Stimulated activated memory B cell treated with anti-CD40 and anti-IgM and Interleukin-4, amounts not matched to agents 10 μg/mL and 1 μg/mL and 100 μg/mL, for 72 hours (primary cell): ENCODE measurements around the gene FOXK1.

Experiments
- ATAC-seq: fragments of 150-1000 bp; cut with Tn5 transposase; 2 replicates; pipeline ENCODE4 v1.10.0; 2021
- H3K27ac Mint-ChIP-seq: one replicate; pipeline ENCODE4 v1.8.0; 2022; ENCODE audit warnings: mild to moderate bottlenecking, mixed read lengths
- H3K27me3 Mint-ChIP-seq: one replicate; pipeline ENCODE4 v1.8.0; 2022; ENCODE audit warnings: mixed read lengths
- H3K36me3 Mint-ChIP-seq: one replicate; pipeline ENCODE4 v1.8.0; 2022; ENCODE audit warnings: mixed read lengths
- H3K4me1 Mint-ChIP-seq: one replicate; pipeline ENCODE4 v1.8.0; 2022; ENCODE audit warnings: mixed read lengths
- H3K4me3 Mint-ChIP-seq: one replicate; pipeline ENCODE4 v1.8.0; 2022; ENCODE audit warnings: mild to moderate bottlenecking, moderate library complexity, mixed read lengths
- H3K9me3 Mint-ChIP-seq: one replicate; pipeline ENCODE4 v1.8.0; 2022; ENCODE audit warnings: mixed read lengths

The FOXK1 gene

DNA sequence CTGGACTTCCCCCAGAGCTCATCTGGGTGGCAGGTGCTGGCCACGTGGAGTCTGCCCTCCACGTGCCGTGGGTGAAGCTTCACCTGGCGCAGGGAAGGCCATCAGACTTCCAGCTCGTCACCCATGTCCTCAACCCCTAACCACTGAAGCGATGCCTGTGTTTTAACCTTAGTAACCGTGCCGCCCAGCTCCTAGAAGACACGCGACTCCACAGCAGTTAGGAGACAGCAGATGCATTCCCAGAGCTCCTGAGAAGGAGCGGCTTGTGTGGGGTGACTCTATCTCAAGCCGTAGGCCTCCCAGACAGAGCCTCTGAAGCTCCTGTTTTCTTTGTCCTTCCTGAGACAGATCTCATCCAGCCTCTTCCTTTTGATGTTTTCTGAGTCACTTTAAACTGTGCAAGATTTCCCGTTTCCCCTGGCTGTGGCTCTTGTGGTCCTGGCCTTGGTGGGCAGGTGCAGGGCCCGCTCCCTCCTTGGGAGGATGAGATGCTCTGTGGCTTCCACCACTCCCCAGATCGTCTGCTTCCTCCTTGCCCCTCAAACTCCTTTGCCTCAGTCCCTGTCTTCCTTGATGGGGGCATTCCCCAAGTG lies 51.9 kb downstream of the FOXK1 start:
- no peaks in the 10 kb centered on the region for H3K27me3 Mint-ChIP-seq
- H3K4me1 Mint-ChIP-seq = peaks cover 44% of the 10 kb centered on the region
- H3K27ac Mint-ChIP-seq = peak overlapping the region; percentile 17
- no peak for ATAC-seq
- H3K9me3 Mint-ChIP-seq = no peaks in the 10 kb centered on the region
- H3K4me3 Mint-ChIP-seq = no peak overlapping the region
- peaks cover 31% of the 10 kb centered on the region for H3K36me3 Mint-ChIP-seq

DNA sequence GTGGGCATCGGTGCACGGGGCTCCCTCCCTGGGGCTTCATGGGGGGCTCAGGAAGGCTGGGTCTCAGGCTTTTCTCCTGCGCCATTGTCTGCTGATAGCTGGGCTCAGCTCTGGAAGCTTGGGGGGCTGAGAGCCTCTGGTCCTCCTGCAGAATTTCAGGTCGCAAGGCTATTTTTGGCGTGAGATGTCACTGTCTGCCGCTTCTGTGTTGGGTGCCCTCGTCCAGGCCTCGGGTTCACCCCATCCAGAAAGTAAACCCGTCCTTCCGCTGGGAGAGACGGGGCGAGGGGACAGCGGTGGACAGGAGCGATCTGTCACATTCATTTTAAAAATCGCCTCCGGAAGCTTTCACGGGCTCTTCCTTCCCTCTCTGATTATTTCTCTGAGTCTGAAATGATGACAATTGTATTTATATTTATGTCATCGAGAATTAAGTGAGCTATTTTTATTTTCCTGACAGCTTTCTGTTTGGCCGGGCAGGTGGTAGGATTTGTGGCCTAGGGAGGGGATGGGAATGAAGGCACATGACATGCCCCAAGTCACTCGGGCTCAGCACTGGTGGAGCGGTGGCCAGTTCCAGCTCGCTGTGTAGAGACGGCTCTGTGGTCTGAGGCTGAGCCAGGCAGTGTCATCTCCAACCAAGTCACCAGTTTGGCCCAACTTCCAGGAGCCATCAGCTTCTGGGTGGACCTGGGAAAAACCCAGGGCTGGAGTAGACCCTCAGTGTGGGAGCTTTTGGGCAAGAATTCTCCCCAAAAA lies 52.7 kb downstream of the FOXK1 start:
- Mint-ChIP-seq H3K4me1 (peaks cover 51% of the 10 kb centered on the region), H3K4me3 (no peak overlapping the region), H3K27ac (peak overlapping the region; percentile 17), H3K27me3 (no peaks in the 10 kb centered on the region), H3K36me3 (peaks cover 36% of the 10 kb centered on the region), H3K9me3 (no peaks in the 10 kb centered on the region)
- ATAC-seq = no peak

DNA sequence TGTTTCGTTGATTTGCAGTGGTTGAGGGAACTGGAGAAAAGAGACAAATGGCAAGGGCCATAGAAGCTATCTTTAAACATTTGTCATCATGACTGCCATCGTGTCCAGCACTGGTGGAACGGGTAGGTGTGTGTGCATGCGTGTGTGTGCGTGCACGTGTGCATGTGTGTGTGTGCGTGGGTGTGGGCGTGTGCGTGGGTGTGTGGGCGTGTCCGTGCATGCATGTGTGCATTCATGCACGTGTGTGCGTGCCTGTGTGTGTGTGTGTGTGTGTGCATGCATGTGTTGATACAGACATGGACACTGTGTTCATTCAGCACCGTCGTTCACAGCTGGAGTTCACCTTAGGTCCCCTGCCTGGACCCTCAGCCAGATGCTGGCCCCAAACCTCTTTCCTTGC lies 55.2 kb downstream of the FOXK1 start:
- no peak for ATAC-seq
- Mint-ChIP-seq H3K27ac (no peak overlapping the region), H3K9me3 (no peaks in the 10 kb centered on the region), H3K36me3 (peaks cover 50% of the 10 kb centered on the region), H3K4me1 (peaks cover 56% of the 10 kb centered on the region), H3K27me3 (no peaks in the 10 kb centered on the region), H3K4me3 (no peak overlapping the region)

DNA sequence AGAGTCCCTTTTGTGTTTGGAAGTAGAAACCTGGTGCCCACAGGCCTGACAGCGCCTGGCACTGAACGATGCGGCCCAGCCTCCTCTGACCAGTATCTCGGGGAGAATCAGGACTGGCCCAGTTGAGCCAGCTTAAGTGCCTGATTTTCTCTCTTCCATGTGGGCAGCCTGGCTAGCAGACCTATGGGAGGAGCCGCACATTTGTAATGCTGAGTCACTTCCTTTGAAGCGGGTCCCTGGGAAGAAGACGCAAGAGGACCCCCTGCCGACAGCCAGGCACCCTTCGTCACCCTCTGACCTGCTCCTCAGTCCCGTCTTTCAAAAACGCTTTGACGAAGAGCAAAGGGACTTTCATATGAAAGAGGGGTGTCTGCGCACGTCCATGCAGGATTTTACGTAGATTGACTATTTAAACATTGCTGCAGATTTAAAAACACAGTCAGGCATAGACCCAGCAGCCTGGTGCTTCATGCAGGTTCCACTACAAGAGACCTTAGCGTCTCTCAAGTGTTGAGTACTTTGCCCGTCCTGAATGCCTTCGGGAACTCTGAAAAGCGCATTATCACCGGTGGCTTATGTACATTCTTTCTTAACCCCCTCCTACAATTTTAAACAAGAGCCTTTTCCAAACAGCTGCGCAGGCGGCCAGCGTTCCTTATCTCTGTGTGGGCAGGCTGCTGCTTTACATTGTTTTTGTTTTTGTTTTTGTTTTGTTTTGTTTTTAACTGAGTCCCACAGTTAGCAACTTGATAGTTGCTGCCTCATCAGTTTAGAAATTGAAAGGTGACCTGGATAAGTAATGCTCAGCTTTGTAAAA lies 56.8 kb downstream of the FOXK1 start:
- Mint-ChIP-seq H3K9me3 (no peaks in the 10 kb centered on the region), H3K27me3 (no peaks in the 10 kb centered on the region), H3K36me3 (peaks cover 49% of the 10 kb centered on the region), H3K4me3 (no peak overlapping the region), H3K4me1 (peaks cover 55% of the 10 kb centered on the region), H3K27ac (peak overlapping the region; percentile 82)
- no peak for ATAC-seq

DNA sequence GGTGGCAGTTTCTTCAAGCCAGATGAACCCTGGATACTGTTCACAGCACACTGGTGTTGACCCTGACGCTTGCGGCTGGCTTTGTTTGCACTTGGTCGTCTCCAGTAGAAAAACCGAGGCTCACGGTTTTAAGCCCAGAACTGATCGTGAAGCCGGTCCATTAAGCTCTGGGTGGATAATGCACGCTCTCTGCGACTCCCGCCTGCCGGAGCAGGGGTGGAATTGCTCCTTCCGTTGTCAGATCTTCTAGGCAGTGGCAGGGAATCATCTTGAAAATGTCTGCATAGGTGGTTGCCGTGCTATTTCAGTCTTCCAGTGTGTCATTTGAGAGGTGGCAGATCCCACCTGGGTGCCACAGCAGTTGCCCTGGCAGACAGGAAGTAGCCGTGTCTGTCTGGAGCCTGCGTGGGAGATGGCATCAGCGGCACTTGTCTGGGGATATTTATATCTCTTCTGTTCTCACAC lies 57.5 kb downstream of the FOXK1 start:
- ATAC-seq = peak; percentile 68
- H3K36me3 Mint-ChIP-seq = peaks cover 44% of the 10 kb centered on the region
- peak overlapping the region; percentile 82 for H3K27ac Mint-ChIP-seq
- H3K9me3 Mint-ChIP-seq = no peaks in the 10 kb centered on the region
- H3K27me3 Mint-ChIP-seq = no peaks in the 10 kb centered on the region
- H3K4me1 Mint-ChIP-seq = peaks cover 56% of the 10 kb centered on the region
- H3K4me3 Mint-ChIP-seq = peak overlapping the region; percentile 5

DNA sequence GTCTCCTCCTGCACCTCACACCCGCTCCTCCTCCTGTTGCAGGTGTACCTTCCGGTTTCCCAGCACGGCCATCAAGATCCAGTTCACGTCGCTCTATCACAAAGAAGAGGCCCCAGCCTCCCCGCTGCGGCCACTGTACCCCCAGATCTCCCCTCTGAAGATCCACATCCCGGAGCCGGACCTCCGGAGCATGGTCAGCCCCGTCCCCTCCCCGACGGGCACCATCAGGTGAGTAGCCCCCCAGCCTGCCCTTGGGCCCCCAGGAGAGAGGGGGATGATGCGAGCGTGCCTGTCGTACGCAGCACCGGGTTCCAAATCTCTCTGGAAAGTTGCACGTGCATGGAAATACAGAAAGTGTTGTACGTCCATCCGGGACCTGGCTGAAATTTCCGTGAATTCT lies 58.7 kb downstream of the FOXK1 start:
- Mint-ChIP-seq H3K27ac (no peak overlapping the region), H3K36me3 (peaks cover 44% of the 10 kb centered on the region), H3K4me3 (no peak overlapping the region), H3K27me3 (no peaks in the 10 kb centered on the region), H3K9me3 (no peaks in the 10 kb centered on the region), H3K4me1 (peaks cover 68% of the 10 kb centered on the region)
- ATAC-seq = no peak

DNA sequence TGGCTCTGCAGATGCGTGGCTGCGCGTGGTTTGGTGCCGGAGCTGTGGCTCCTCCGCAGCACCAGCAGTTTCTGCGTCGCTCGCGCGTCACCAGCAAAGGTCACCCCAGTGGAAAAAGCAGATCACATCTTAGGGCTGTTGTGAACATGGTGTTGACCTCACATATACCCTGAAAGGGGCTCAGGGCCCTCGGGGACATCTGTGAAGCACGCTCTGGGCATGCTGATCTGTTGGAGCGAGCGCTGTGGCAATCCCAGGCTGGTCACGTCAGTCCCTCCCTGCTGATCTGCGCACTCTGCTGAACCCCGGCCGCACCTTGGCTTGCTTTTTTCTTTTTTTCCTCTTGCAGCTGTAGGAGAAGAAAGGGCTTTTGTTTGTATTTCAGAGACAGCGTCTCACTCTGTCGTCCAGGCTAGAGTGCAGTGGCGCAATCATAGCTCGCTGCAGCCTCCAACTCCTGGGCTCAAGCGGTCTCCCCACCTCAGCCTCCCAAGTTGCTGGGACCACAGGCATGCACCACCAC lies 60.0 kb downstream of the FOXK1 start:
- Mint-ChIP-seq H3K4me3 (no peak overlapping the region), H3K27ac (peak overlapping the region; percentile 59)

DNA sequence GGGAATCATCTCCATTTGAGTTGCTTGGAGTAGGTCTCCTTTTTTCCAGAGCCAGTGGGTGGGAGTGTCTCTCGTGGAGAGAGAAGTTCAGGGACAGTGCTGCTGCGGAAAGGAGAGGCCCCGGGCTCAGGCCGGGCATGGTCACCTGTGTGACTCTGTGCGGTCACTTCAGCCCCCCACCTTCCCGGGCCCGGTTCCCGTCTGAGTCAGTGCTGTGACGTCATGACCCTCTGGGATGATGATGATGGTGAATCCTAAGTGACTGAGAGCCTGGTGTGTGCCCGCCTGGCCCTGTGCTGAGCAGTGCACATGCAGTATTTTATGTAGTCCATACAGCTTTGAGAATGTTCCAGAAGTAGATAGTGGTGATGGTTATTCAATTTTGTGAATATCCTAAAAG lies 60.8 kb downstream of the FOXK1 start:
- no peak for ATAC-seq
- H3K9me3 Mint-ChIP-seq = no peaks in the 10 kb centered on the region
- H3K27ac Mint-ChIP-seq = peak overlapping the region; percentile 91
- H3K36me3 Mint-ChIP-seq = peaks cover 43% of the 10 kb centered on the region
- peaks cover 75% of the 10 kb centered on the region for H3K4me1 Mint-ChIP-seq
- H3K4me3 Mint-ChIP-seq = no peak overlapping the region
- no peaks in the 10 kb centered on the region for H3K27me3 Mint-ChIP-seq

More for the DNA sequence above, 60.0 kb downstream of the FOXK1 start:
- peaks cover 75% of the 10 kb centered on the region for H3K4me1 Mint-ChIP-seq
- H3K36me3 Mint-ChIP-seq = peaks cover 41% of the 10 kb centered on the region
- H3K27me3 Mint-ChIP-seq = no peaks in the 10 kb centered on the region
- no peak for ATAC-seq
- no peaks in the 10 kb centered on the region for H3K9me3 Mint-ChIP-seq

DNA sequence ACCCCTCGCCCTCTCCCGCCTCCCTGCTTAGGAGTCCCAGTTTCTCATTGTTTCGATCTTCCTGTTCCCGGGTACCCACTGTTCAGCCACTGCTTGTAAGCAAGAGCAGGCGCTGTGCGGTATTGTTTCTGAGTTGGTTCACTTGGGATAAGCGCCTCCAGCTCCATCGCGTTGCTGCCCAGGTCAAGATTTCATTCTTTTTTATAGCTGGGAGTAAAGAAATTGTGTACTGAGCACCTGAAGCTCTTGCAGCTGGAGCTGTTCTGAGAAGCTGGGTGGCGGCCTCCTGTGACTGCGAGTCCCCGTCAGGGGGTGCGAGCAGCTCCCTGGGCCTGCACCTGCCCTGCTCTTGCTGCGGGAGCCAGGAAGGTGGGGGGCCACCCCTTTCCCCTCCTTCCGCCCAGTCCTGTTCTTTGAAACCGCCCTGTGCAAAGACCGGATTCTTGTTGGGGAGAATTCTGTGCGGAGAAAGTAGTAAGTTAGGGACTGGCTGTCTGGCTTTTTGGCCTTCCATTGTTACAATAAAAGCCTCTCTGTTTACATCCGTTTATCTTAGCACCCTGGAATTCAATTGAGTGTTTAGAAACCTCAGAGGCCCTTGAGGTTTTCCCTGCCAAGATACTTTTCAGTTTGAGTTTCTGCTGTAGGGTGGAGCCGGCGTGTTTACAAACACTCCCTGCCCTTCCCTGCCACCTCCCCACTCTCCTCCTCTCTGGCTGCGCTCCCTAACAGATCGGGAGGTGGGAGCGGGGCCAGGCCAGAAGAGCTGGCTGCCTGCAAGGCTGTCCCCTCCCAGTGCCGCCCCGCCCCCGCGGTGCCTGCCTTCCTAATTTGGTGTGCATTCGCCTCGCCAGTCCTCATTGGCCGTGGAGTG lies 62.5 kb downstream of the FOXK1 start:
- H3K36me3 Mint-ChIP-seq = peaks cover 55% of the 10 kb centered on the region
- peak overlapping the region; percentile 91 for H3K27ac Mint-ChIP-seq
- peak overlapping the region; percentile 77 for H3K4me3 Mint-ChIP-seq
- ATAC-seq = peak; percentile 86
- no peaks in the 10 kb centered on the region for H3K9me3 Mint-ChIP-seq
- no peaks in the 10 kb centered on the region for H3K27me3 Mint-ChIP-seq
- peaks cover 76% of the 10 kb centered on the region for H3K4me1 Mint-ChIP-seq

DNA sequence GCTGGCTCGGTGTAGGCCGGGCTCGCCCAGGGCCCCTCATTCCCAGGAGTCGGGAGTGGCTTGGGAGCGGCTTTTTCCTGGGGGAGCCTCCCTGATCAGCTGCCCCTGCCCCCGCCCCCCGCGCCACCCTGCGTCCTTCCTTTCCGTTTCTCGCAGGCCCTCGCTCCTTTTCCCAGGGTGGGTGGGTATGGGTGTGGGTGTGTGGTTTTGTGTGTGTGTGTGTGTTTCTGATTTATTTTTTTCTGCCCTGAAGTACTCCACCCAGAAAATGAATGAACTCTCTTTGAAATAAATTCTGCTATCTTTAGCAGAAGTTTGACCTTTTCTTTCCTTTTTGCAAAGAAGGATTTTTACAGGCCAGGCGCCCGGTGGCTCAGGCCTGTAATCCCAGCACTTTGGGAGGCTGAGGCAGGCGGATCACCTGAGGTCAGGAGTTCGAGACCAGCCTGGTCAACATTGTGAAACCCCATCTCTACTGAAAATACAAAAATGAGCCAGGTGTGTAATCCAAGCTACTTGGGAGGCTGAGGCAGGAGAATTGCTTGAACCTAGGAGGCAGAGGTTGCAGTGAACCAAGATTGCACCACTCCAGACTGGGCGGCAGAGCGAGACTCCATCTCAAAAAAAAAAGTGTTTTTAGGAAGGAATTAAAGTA lies 63.3 kb downstream of the FOXK1 start:
- peaks cover 52% of the 10 kb centered on the region for H3K36me3 Mint-ChIP-seq
- peaks cover 71% of the 10 kb centered on the region for H3K4me1 Mint-ChIP-seq
- ATAC-seq = peak; percentile 63

DNA sequence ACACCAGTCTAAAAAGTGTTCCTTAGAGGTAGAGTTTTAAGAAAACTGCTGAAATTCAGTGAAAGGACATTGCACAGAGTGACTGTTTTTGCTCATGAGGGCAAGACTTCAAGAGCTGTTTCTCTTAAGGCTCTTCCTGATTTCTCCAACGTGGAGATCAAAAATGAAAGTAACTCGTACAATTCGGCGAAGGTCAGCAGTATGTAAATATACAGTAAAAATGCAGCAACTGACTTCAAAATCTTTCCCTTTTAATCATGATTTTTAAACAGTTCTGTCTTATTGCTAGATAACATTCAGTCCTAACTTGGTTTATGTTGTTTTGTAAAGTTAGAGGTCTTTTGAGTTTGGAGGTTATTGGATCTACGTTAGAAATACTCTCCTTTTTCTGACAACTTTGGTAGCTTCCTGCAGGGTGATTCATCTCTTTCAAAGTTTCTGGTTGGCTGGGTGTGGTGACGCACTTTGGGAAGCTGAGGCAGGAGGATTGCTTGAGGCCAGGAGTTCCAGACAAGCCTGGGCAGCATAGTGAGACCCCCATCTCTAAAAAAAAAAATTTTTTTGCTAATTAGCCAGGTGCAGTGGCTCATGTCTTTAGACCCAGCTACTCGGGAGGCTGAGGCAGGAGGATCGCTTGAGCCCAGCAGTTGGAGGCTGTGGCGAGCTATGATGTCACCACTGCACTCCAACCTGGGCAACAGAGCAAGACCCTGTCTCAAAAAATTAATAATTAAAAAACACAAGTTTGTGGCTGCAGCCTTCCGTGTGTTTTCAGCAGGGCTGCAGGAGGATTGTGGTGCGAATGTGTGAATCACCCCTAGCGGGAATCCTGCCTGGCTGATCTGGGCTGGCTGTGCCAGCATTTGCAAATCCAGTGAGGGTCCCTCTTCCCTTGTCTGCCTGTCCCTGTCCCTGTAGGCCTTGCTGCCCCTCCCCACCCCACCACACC lies 64.2 kb downstream of the FOXK1 start:
- peaks cover 71% of the 10 kb centered on the region for H3K4me1 Mint-ChIP-seq
- H3K4me3 Mint-ChIP-seq = peak overlapping the region; percentile 77
- no peak for ATAC-seq
- no peaks in the 10 kb centered on the region for H3K9me3 Mint-ChIP-seq
- H3K27me3 Mint-ChIP-seq = no peaks in the 10 kb centered on the region
- H3K36me3 Mint-ChIP-seq = peaks cover 50% of the 10 kb centered on the region
- peak overlapping the region; percentile 91 for H3K27ac Mint-ChIP-seq

More for the DNA sequence above, 63.3 kb downstream of the FOXK1 start:
- no peaks in the 10 kb centered on the region for H3K9me3 Mint-ChIP-seq
- peak overlapping the region; percentile 77 for H3K4me3 Mint-ChIP-seq
- H3K27me3 Mint-ChIP-seq = no peaks in the 10 kb centered on the region
- peak overlapping the region; percentile 91 for H3K27ac Mint-ChIP-seq

DNA sequence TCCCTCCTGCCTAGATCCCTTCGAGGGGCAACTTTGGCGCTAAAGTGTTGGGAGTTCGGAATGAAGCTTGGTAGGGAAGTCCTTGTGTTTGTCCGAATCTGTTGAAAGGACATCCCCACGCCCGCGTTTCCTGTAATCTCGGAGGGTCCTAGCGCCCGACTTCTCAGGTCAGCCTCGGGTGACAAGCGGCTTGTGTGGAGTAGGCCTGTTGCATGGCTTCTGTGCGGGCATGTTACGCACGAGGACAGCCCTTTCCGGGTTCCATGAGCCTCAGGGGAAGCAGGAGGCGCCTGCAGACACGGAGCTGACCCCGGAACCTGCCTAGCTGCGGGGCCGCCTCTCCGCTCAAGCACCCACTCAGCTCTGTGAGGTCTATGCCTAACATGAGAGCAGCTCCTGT lies 64.9 kb downstream of the FOXK1 start:
- Mint-ChIP-seq H3K9me3 (no peaks in the 10 kb centered on the region), H3K36me3 (peaks cover 43% of the 10 kb centered on the region), H3K27ac (peak overlapping the region; percentile 91), H3K4me1 (peaks cover 66% of the 10 kb centered on the region), H3K4me3 (no peak overlapping the region), H3K27me3 (no peaks in the 10 kb centered on the region)
- no peak for ATAC-seq

DNA sequence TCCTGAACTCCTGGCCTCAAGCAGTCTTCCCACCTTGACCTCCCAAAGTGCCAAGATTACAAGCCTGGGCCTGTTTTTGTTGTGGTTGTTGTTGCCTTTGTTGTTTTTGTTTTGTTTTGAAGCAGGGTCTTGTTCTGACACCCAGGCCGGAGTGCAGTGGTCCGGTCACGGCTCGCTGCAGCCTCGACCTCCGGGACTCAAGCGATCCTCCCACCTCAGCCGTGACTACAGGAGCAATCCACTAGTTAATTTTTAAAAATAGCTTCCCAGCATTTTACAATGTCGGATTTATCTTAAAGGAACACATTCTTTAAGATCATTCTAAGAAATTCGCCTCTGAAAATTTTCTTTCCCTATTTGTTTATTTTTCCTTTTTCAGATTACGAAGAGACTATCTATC lies 65.7 kb downstream of the FOXK1 start:
- Mint-ChIP-seq H3K27me3 (no peaks in the 10 kb centered on the region), H3K4me3 (no peak overlapping the region), H3K36me3 (peaks cover 42% of the 10 kb centered on the region), H3K4me1 (peaks cover 70% of the 10 kb centered on the region), H3K9me3 (no peaks in the 10 kb centered on the region), H3K27ac (peak overlapping the region; percentile 91)
- ATAC-seq = no peak
